Endothelial cell (in vitro differentiated cells): Measurements from ENCODE around the gene MRPL19. TPM values are rescaled to one million over a fixed set of nuclear protein-coding genes. Genes with fewer than 3 reads are reported as not detected.
A peak's percentile ranks its signal among the peaks of the same experiment; 100 is the strongest.

Experiments
- DNase-seq: peaks from one replicate; pipeline ENCODE4 v3.0.0; 2021; ENCODE audit warnings: low spot score
- H3K27ac Mint-ChIP-seq: one replicate; pipeline ENCODE4 v1.8.0; 2021; ENCODE audit warnings: mixed read lengths, inconsistent platforms; ENCODE audit not compliant: unreplicated experiment
- H3K27me3 Mint-ChIP-seq: one replicate; pipeline ENCODE4 v1.8.0; 2021; ENCODE audit warnings: mild to moderate bottlenecking, moderate library complexity, mixed read lengths, inconsistent platforms; ENCODE audit not compliant: unreplicated experiment
- H3K36me3 Mint-ChIP-seq: one replicate; pipeline ENCODE4 v1.8.0; 2021; ENCODE audit warnings: mild to moderate bottlenecking, low read depth, mixed read lengths, inconsistent platforms; ENCODE audit not compliant: unreplicated experiment
- H3K4me1 Mint-ChIP-seq: one replicate; pipeline ENCODE4 v1.8.0; 2021; ENCODE audit warnings: mild to moderate bottlenecking, mixed read lengths, inconsistent platforms; ENCODE audit not compliant: unreplicated experiment
- H3K4me3 Mint-ChIP-seq: one replicate; pipeline ENCODE4 v1.8.0; 2021; ENCODE audit warnings: mild to moderate bottlenecking, mixed read lengths, inconsistent platforms; ENCODE audit not compliant: unreplicated experiment
- H3K9me3 Mint-ChIP-seq: one replicate; pipeline ENCODE4 v1.8.0; 2021; ENCODE audit warnings: mixed read lengths, inconsistent platforms; ENCODE audit not compliant: unreplicated experiment
- long read RNA-seq: library from polyadenylated mRNA; unstranded; transcript quantifications from one replicate; pipeline ENCODE4 v2.0.0, GENCODE V29; 2020; ENCODE audit not compliant: unreplicated experiment
- total RNA-seq: library from RNA; stranded (reverse); fragmentation: NEBNext Ultra II Directional; extraction: Animal tissue kit (Norgen Biotek cat#: 25700); gene quantifications from one replicate; pipeline ENCODE4 v1.2.1, GENCODE V29; 2021; ENCODE audit not compliant: unreplicated experiment
- TF ChIP-seq, protein P1 (sequence below): fragments of 200-600 bp; sonication (generic); IDR thresholded peaks from one replicate; pipeline ENCODE4 v1.5.0; 2021; ENCODE audit warnings: antibody characterized with exemption; ENCODE audit not compliant: unreplicated experiment

The MRPL19 gene
- total RNA-seq: 40.1 TPM
- long read RNA-seq, transcript MRPL19-202 (6 exons, 3,479 nt): major isoform, 23 of 25 reads
- long read RNA-seq, partial matches to known transcripts: 0 of 25 reads
- long read RNA-seq, other reads (novel, unspliced or antisense): 1 of 25 reads

DNA sequence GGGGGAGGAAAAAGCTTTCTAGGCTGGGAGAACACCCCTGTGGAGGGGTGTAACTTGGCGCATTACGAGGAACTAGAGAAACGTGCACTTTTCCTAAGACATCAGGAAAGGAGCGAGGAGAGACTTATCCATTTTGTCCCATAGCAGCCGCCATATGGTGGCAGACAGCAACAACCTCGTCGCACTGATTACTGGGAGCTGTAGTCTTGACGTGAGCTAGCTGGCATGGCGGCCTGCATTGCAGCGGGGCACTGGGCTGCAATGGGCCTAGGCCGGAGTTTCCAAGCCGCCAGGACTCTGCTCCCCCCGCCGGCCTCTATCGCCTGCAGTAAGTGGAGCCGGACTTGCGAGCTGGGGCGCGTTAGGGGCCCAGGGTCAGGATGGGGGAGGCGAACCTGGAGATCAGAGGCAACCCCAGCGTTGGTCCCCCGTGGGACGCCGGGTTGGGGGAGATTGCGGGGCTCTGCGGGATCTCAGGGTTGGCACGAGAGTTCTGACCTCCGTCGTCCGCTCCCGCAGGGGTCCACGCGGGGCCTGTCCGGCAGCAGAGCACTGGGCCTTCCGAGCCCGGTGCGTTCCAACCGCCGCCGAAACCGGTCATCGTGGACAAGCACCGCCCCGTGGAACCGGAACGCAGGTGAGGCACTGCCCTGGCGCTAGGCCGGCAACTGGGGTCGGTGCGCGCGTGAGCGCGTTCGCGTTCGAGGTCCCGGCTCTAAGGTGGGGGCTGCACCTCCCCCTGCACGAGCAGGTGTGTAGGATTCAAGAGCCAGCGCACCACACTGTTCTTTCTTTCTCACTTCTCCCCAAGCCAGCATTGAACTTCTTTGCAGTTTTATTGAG lies at the start of gene MRPL19:
Gene MRPL19 (plus strand): TSS at position 201 of the 843 bp plus-strand sequence. CDS start 25 bp downstream, at position 226.
- peaks cover 4% of the 10 kb centered on the region for H3K27me3 Mint-ChIP-seq
- peaks cover 2% of the 10 kb centered on the region for H3K4me1 Mint-ChIP-seq
- peaks cover 15% of the 10 kb centered on the region for H3K36me3 Mint-ChIP-seq
- H3K9me3 Mint-ChIP-seq: no peaks in the 10 kb centered on the region
- TF ChIP-seq, protein P1, sequence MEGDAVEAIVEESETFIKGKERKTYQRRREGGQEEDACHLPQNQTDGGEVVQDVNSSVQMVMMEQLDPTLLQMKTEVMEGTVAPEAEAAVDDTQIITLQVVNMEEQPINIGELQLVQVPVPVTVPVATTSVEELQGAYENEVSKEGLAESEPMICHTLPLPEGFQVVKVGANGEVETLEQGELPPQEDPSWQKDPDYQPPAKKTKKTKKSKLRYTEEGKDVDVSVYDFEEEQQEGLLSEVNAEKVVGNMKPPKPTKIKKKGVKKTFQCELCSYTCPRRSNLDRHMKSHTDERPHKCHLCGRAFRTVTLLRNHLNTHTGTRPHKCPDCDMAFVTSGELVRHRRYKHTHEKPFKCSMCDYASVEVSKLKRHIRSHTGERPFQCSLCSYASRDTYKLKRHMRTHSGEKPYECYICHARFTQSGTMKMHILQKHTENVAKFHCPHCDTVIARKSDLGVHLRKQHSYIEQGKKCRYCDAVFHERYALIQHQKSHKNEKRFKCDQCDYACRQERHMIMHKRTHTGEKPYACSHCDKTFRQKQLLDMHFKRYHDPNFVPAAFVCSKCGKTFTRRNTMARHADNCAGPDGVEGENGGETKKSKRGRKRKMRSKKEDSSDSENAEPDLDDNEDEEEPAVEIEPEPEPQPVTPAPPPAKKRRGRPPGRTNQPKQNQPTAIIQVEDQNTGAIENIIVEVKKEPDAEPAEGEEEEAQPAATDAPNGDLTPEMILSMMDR: no peak
- peak within 1 kb of the TSS; percentile 89 for H3K27ac Mint-ChIP-seq
- peak; percentile 75 for DNase-seq
- H3K4me3 Mint-ChIP-seq: peak within 1 kb of the TSS; percentile 96

- Mint-ChIP-seq H3K27me3 (peaks cover 1% of the 10 kb centered on the region), H3K27ac (no peak overlapping the region), H3K4me1 (no peaks in the 10 kb centered on the region), H3K9me3 (no peaks in the 10 kb centered on the region), H3K4me3 (no peak overlapping the region), H3K36me3 (no peaks in the 10 kb centered on the region)
- TF ChIP-seq, protein P1: no peak
- no peak for DNase-seq
Measured at GRCh38 chr2:75596784-75597183, 49.8 kb upstream of the MRPL19 start.

GRCh38 chr2:75597949-75598348 lies 48.6 kb upstream of the MRPL19 start:
- TF ChIP-seq, protein P1: peak; percentile 19
- Mint-ChIP-seq H3K27me3 (peaks cover 1% of the 10 kb centered on the region), H3K9me3 (no peaks in the 10 kb centered on the region), H3K36me3 (no peaks in the 10 kb centered on the region), H3K27ac (no peak overlapping the region), H3K4me3 (no peak overlapping the region), H3K4me1 (no peaks in the 10 kb centered on the region)
- no peak for DNase-seq

DNA sequence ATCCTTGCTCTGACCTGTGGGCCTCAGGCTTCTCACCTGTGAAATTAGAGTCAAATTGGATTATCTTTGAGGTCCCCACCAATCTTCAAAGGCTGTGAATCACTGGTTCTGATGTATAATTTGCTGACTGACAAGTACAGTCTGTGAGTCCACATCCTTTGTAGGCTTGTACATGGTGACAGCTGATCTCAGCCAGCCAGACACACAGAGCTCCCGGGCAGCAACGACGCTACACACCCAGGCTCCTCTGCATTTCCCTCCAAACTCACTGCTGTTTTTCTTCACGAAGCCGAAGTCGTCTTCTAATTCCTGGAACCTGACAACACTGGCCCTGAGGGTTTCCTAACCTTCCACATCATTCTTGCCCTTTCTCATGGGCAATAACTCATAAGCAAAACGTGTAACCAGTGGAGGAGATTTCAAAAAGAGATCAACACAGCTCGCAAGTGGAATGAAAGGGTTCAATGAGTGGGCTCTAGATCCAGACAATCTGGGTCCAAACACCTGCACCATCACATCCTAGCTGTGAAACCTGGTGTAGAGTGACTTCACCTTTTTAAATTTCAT lies 47.9 kb upstream of the MRPL19 start:
- no peak overlapping the region for H3K27ac Mint-ChIP-seq
- H3K36me3 Mint-ChIP-seq: no peaks in the 10 kb centered on the region
- H3K27me3 Mint-ChIP-seq: peaks cover 1% of the 10 kb centered on the region
- no peak for DNase-seq
- TF ChIP-seq, protein P1: no peak
- no peaks in the 10 kb centered on the region for H3K9me3 Mint-ChIP-seq
- H3K4me3 Mint-ChIP-seq: no peak overlapping the region
- no peaks in the 10 kb centered on the region for H3K4me1 Mint-ChIP-seq

GRCh38 chr2:75600461-75601011 lies 46.0 kb upstream of the MRPL19 start:
- Mint-ChIP-seq H3K27me3 (peaks cover 3% of the 10 kb centered on the region), H3K27ac (no peak overlapping the region), H3K9me3 (no peaks in the 10 kb centered on the region), H3K4me1 (no peaks in the 10 kb centered on the region), H3K4me3 (no peak overlapping the region), H3K36me3 (peaks cover 4% of the 10 kb centered on the region)
- TF ChIP-seq, protein P1: no peak
- DNase-seq: no peak
